ENCODE data around the gene ARRDC2.

Gene ARRDC2

GRCh38 chr19:18059902-18060301 is 51.9 kb downstream of the ARRDC2 start:
- H3K79me2 ChIP-seq (ENCODE audit: insufficient read depth, low read depth), result no peaks in the 10 kb centered on the region
- no peak overlapping the region for H3K27ac ChIP-seq
- H4K20me1 ChIP-seq (ENCODE audit: insufficient read depth), result no peaks in the 10 kb centered on the region
- H3K36me3 ChIP-seq (ENCODE audit: insufficient read depth), result no peaks in the 10 kb centered on the region
- H3K4me1 ChIP-seq (ENCODE audit: low read depth, poor library complexity, severe bottlenecking), result peaks cover 12% of the 10 kb centered on the region
- no peak overlapping the region for H3K9ac ChIP-seq
- no peak overlapping the region for H2AFZ ChIP-seq (ENCODE audit: low read depth)
- H3K4me2 ChIP-seq, result no peak overlapping the region
- no peak overlapping the region for H3K4me3 ChIP-seq (IDR thresholded peaks at IDR 0.05; ENCODE audit: insufficient read depth, low read depth, low read length)
- TF ChIP-seq, protein P1, sequence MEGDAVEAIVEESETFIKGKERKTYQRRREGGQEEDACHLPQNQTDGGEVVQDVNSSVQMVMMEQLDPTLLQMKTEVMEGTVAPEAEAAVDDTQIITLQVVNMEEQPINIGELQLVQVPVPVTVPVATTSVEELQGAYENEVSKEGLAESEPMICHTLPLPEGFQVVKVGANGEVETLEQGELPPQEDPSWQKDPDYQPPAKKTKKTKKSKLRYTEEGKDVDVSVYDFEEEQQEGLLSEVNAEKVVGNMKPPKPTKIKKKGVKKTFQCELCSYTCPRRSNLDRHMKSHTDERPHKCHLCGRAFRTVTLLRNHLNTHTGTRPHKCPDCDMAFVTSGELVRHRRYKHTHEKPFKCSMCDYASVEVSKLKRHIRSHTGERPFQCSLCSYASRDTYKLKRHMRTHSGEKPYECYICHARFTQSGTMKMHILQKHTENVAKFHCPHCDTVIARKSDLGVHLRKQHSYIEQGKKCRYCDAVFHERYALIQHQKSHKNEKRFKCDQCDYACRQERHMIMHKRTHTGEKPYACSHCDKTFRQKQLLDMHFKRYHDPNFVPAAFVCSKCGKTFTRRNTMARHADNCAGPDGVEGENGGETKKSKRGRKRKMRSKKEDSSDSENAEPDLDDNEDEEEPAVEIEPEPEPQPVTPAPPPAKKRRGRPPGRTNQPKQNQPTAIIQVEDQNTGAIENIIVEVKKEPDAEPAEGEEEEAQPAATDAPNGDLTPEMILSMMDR (conservative IDR thresholded peaks at IDR 0.05; ENCODE audit: low read depth, low read length), result no peak
- no peaks in the 10 kb centered on the region for H3K27me3 ChIP-seq (ENCODE audit: insufficient read depth, low read depth)

DNA sequence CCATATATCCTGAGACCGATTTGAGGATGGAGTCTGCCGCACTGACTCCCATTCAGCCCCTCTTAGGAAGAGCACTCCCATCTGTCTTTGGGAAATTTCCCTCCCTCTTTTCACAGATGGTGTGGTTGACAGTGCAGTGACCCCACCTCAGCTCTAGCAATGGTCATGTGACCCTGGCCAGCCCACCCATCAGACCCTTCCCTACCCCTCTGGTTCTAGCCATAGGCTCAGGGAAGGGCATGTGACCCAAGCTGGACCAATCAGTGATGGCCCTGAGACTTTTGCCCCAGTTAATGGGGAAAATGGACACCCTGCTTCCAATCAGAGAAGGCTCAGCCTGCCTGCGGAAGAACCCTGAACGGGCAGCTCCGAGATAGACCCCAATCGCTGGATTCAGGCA is 52.5 kb downstream of the ARRDC2 start:
- no peaks in the 10 kb centered on the region for H3K79me2 ChIP-seq (ENCODE audit: insufficient read depth, low read depth)
- H3K27me3 ChIP-seq (ENCODE audit: insufficient read depth, low read depth), result no peaks in the 10 kb centered on the region
- peaks cover 12% of the 10 kb centered on the region for H3K4me1 ChIP-seq (ENCODE audit: low read depth, poor library complexity, severe bottlenecking)
- TF ChIP-seq, protein P1 (conservative IDR thresholded peaks at IDR 0.05; ENCODE audit: low read depth, low read length), result no peak
- H3K36me3 ChIP-seq (ENCODE audit: insufficient read depth), result no peaks in the 10 kb centered on the region
- no peak overlapping the region for H3K9ac ChIP-seq
- H3K27ac ChIP-seq, result no peak overlapping the region
- no peak overlapping the region for H3K4me3 ChIP-seq (IDR thresholded peaks at IDR 0.05; ENCODE audit: insufficient read depth, low read depth, low read length)
- H3K4me2 ChIP-seq, result no peak overlapping the region
- H4K20me1 ChIP-seq (ENCODE audit: insufficient read depth), result no peaks in the 10 kb centered on the region
- no peak overlapping the region for H2AFZ ChIP-seq (ENCODE audit: low read depth)

DNA sequence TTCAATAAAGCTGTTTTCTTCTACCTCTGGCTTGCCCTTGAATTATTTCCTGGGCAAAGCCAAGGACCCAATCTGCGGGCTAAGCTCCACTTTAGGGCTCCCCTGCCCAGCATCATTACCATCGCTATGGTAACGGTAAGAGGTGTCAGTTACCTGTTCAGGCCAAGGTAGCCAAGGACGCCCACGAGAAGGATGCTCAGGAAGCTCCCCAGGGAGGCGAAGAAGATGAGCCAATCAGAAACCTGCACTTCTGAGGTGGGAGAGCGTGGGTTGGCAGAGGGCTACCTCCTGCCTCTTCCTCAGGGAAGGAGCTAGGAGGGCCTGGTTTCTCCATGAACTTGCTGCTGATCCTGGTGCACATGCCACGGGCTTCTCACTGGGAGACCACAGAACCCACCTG is 54.1 kb downstream of the ARRDC2 start:
- H3K9ac ChIP-seq, result no peak overlapping the region
- no peaks in the 10 kb centered on the region for H4K20me1 ChIP-seq (ENCODE audit: insufficient read depth)
- no peaks in the 10 kb centered on the region for H3K36me3 ChIP-seq (ENCODE audit: insufficient read depth)
- H3K4me2 ChIP-seq, result no peak overlapping the region
- H3K4me1 ChIP-seq (ENCODE audit: low read depth, poor library complexity, severe bottlenecking), result peaks cover 12% of the 10 kb centered on the region
- H3K79me2 ChIP-seq (ENCODE audit: insufficient read depth, low read depth), result no peaks in the 10 kb centered on the region
- TF ChIP-seq, protein P1 (conservative IDR thresholded peaks at IDR 0.05; ENCODE audit: low read depth, low read length), result no peak
- H3K27ac ChIP-seq, result no peak overlapping the region
- no peak overlapping the region for H3K4me3 ChIP-seq (IDR thresholded peaks at IDR 0.05; ENCODE audit: insufficient read depth, low read depth, low read length)
- no peak overlapping the region for H2AFZ ChIP-seq (ENCODE audit: low read depth)
- no peaks in the 10 kb centered on the region for H3K27me3 ChIP-seq (ENCODE audit: insufficient read depth, low read depth)

DNA sequence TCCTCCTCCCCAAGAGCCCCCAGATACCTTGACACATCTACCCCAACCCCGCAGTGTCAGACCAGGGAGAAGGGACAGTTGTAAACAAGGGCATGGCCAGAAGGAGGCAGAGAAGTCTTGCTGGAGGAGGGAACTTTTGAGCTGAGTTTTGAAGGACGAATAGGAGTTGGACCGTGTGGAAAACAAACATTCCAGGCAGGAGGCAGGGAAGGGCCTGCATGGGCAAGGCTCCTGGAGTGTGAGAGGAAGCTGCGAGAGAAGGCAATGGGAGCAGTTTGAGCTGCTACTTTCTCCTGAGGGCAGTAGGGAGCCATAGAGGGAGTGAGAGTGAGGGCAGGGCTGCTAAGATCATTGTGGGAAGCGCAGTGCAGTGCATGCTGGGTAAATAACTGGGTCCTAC is 55.5 kb downstream of the ARRDC2 start:
- Histone ChIP-seq H3K4me3 (IDR thresholded peaks at IDR 0.05; ENCODE audit: insufficient read depth, low read depth, low read length) (no peak overlapping the region), H3K36me3 (ENCODE audit: insufficient read depth) (no peaks in the 10 kb centered on the region), H3K79me2 (ENCODE audit: insufficient read depth, low read depth) (no peaks in the 10 kb centered on the region), H2AFZ (ENCODE audit: low read depth) (no peak overlapping the region), H3K27ac (no peak overlapping the region), H3K4me1 (ENCODE audit: low read depth, poor library complexity, severe bottlenecking) (peaks cover 4% of the 10 kb centered on the region), H3K27me3 (ENCODE audit: insufficient read depth, low read depth) (no peaks in the 10 kb centered on the region), H4K20me1 (ENCODE audit: insufficient read depth) (no peaks in the 10 kb centered on the region), H3K9ac (no peak overlapping the region), H3K4me2 (no peak overlapping the region)
- TF ChIP-seq, protein P1 (conservative IDR thresholded peaks at IDR 0.05; ENCODE audit: low read depth, low read length), result no peak

All from KMS-11 (cell line).